Activated naive CD8-positive, alpha-beta T cell treated with anti-CD3 and anti-CD28 coated beads, Interleukin-2, amount 50 U/mL, for 16 hours (primary cell): ENCODE results near the gene ARHGAP15.

Source experiments
- DNase-seq: peaks from one replicate; pipeline ENCODE4 v3.0.0-alpha.2; 2020; ENCODE audit warnings: low read depth, low spot score

The ARHGAP15 gene

GRCh38 chr2:143579456-143579855, 450.2 kb downstream of the ARHGAP15 start:
- DNase-seq = no peak

GRCh38 chr2:143581134-143581533, 451.9 kb downstream of the ARHGAP15 start:
- DNase-seq = no peak

GRCh38 chr2:143582046-143582747, 453.0 kb downstream of the ARHGAP15 start:
- DNase-seq = no peak

GRCh38 chr2:143584936-143585335, 455.7 kb downstream of the ARHGAP15 start:
- no peak for DNase-seq

- no peak for DNase-seq
Observed at GRCh38 chr2:143586119-143586518, 456.9 kb downstream of the ARHGAP15 start.

GRCh38 chr2:143588746-143589145, 459.5 kb downstream of the ARHGAP15 start:
- no peak for DNase-seq

GRCh38 chr2:143594161-143594560, 464.9 kb downstream of the ARHGAP15 start:
- DNase-seq = no peak

GRCh38 chr2:143594745-143595144, 465.5 kb downstream of the ARHGAP15 start:
- no peak for DNase-seq

- DNase-seq = no peak
Observed at GRCh38 chr2:143600116-143600515, 470.9 kb downstream of the ARHGAP15 start.

GRCh38 chr2:143601828-143602227, 472.6 kb downstream of the ARHGAP15 start:
- no peak for DNase-seq

- DNase-seq = no peak
Observed at GRCh38 chr2:143603035-143603655, 473.9 kb downstream of the ARHGAP15 start.

GRCh38 chr2:143603846-143604565, 474.8 kb downstream of the ARHGAP15 start:
- no peak for DNase-seq

- DNase-seq = no peak
Observed at GRCh38 chr2:143604566-143604959, 475.3 kb downstream of the ARHGAP15 start.

GRCh38 chr2:143607231-143608062, 478.2 kb downstream of the ARHGAP15 start:
- DNase-seq = no peak

- DNase-seq = no peak
Observed at GRCh38 chr2:143608063-143608423, 478.8 kb downstream of the ARHGAP15 start.

- DNase-seq = no peak
Observed at GRCh38 chr2:143608758-143609157, 479.5 kb downstream of the ARHGAP15 start.

- no peak for DNase-seq
Observed at GRCh38 chr2:143611336-143611735, 482.1 kb downstream of the ARHGAP15 start.

- no peak for DNase-seq
Observed at GRCh38 chr2:143615562-143615961, 486.3 kb downstream of the ARHGAP15 start.

GRCh38 chr2:143616452-143616851, 487.2 kb downstream of the ARHGAP15 start:
- DNase-seq = no peak

GRCh38 chr2:143617803-143618415, 488.7 kb downstream of the ARHGAP15 start:
- DNase-seq = no peak

- no peak for DNase-seq
Observed at GRCh38 chr2:143622106-143622505, 492.9 kb downstream of the ARHGAP15 start.
